ENCODE measurements around the gene G6PD. TPM values are rescaled to one million over a fixed set of nuclear protein-coding genes. Genes with fewer than 3 reads are reported as not detected.
A peak's percentile ranks its signal among the peaks of the same experiment; 100 is the strongest.
"Not testable (repeated sequence)": the region's sequence is repeated elsewhere in the genome, so short reads cannot be mapped to it uniquely, and the experiment has no call there.

G6PD gene
- 10 to 100 TPM; 10.5 to 24.9 (median 12.1) TPM for polyA plus RNA-seq

DNA sequence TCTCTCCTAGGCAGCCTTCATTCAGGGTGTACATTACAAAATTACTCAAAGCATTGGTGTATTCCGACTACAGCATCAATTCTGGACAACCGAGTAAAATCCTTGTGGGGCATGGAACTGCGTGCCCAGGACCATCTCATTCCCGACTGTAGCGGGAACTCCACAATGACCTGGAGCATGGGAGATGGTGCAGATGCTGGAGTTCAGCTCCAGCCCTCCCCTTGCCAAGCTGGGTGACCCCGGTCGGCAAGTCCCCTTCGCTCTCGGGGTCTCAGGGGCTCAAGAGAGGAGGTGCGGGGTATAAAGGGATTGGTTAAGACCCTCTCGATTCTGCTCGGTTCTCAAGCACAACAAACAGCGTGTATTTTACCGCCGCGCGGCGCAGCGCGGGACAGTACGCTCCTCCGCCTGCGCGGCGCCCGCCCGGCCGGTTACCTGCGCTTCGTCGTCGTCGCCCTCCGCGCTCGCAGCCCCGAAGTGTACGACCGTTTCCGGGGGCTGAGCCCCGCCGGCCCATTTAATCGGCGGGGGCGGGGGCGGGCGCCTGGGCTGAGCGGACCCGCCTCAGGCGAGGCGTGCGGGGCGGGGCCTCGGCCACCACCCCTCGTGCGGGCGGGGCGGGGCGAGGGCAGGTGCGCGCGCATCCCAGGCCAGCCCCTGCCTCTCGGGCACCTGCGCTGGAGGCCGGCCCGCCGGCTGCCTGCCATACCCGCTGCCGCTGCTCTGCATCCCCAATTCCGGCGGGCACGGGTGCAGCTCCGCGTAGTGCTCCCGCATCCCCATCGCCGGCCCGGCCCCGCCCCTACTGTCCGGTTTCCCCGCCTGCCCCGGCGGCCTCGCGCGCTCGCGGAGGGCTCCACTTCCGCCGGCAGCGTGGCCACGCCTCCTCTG, at the start of gene G6PD:
Gene G6PD, minus strand, starts transcription at position 493 of the 891 bp plus-strand sequence. CDS start 691 bp downstream, outside the sequence.
- Mint-ChIP-seq H3K27me3 (ENCODE audit: low read depth in 3 of 3) (peaks cover 7 to 9% (median 8%) of the 10 kb centered on the region in 3 donors), H3K36me3 (peaks cover 0 to 10% (median 3%) of the 10 kb centered on the region in 3 donors), H3K4me1 (peaks cover 59 to 68% of the 10 kb centered on the region in 2 donors), H3K4me3 (peak within 1 kb of the TSS; percentile 86 to 93 (median 92)), H3K27ac (peak within 1 kb of the TSS; percentile 89 to 97 (median 93)), H3K9me3 (no peaks in the 10 kb centered on the region)
- DNase-seq: peak; percentile 85 to 89 (median 88)

GRCh38 chrX:154595559-154596249, 49.1 kb upstream of the G6PD start:
- Mint-ChIP-seq H3K9me3 (no peaks in the 10 kb centered on the region), H3K36me3 (no peaks in the 10 kb centered on the region), H3K4me1 (peaks cover 30 to 41% of the 10 kb centered on the region in 2 donors), H3K27ac (peak overlapping the region; percentile 8 to 61 (median 45)), H3K27me3 (ENCODE audit: low read depth in 3 of 3) (peaks cover 3 to 14% (median 4%) of the 10 kb centered on the region in 3 donors), H3K4me3 (peak overlapping the region in 3 of 5 donors; percentile 22 to 60 (median 35))
- DNase-seq: no peak

DNA sequence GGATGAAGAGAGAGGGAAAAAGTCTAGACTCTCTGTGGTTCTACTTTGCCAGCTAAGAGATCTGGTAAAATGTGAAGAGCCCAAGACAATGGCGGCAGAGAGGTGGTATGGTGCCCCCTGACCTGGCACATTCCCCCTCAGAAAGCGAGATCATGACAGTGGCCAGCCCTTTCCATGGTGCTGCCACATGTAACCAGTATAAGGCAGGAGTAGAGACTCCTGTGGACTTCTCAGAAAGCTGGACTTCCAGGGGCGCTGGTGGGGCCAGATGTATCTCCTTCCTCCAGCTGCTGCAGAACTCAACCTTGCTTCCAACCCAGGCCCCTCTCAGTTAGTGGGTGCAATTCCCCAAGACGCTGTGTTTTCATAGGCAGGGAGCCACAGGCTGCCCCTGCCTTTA, 47.8 kb upstream of the G6PD start:
- Mint-ChIP-seq H3K27me3 (ENCODE audit: low read depth in 3 of 3) (peaks cover 3 to 12% (median 4%) of the 10 kb centered on the region in 3 donors), H3K36me3 (no peaks in the 10 kb centered on the region), H3K4me1 (peaks cover 19 to 35% of the 10 kb centered on the region in 2 donors), H3K4me3 (no peak overlapping the region), H3K9me3 (no peaks in the 10 kb centered on the region), H3K27ac (no peak overlapping the region)
- DNase-seq: no peak

- Mint-ChIP-seq H3K4me3 (no peak overlapping the region), H3K27ac (no peak overlapping the region), H3K4me1 (peaks cover 19 to 35% of the 10 kb centered on the region in 2 donors), H3K27me3 (ENCODE audit: low read depth in 3 of 3) (peaks cover 3 to 12% (median 4%) of the 10 kb centered on the region in 3 donors), H3K9me3 (no peaks in the 10 kb centered on the region), H3K36me3 (no peaks in the 10 kb centered on the region)
- no peak for DNase-seq
Measured at GRCh38 chrX:154593201-154593600, 46.6 kb upstream of the G6PD start.

DNA sequence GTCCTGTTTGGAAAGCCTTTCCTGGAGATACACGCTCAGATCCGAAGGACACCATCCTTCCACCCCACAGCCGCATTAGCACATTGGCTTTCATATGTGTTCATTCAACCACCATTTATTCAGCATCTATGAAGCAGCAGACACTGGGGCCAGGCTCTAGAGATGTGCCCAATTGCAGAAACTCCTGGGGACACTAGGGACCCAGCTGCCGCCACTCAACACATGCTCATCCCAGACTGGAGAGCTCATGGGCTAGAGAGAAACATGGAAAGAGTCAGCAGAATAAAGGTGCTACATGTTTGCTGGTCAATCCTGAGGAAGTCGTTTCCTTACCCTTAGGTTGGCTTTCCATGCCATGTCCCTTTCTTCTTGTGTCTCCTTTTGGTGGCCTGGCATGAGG, 45.9 kb upstream of the G6PD start:
- Mint-ChIP-seq H3K27me3 (ENCODE audit: low read depth in 3 of 3) (peaks cover 0 to 12% (median 4%) of the 10 kb centered on the region in 3 donors), H3K27ac (peak overlapping the region in 1 of 6 donors; percentile 26), H3K9me3 (no peaks in the 10 kb centered on the region), H3K36me3 (no peaks in the 10 kb centered on the region), H3K4me3 (no peak overlapping the region), H3K4me1 (peaks cover 19 to 29% of the 10 kb centered on the region in 2 donors)
- no peak for DNase-seq

GRCh38 chrX:154590415-154590814, 43.8 kb upstream of the G6PD start:
- H3K4me3 Mint-ChIP-seq; H3K4me1 Mint-ChIP-seq; H3K27ac Mint-ChIP-seq; H3K36me3 Mint-ChIP-seq; H3K9me3 Mint-ChIP-seq; H3K27me3 Mint-ChIP-seq (ENCODE audit: low read depth in 3 of 3); DNase-seq: not testable (repeated sequence)

DNA sequence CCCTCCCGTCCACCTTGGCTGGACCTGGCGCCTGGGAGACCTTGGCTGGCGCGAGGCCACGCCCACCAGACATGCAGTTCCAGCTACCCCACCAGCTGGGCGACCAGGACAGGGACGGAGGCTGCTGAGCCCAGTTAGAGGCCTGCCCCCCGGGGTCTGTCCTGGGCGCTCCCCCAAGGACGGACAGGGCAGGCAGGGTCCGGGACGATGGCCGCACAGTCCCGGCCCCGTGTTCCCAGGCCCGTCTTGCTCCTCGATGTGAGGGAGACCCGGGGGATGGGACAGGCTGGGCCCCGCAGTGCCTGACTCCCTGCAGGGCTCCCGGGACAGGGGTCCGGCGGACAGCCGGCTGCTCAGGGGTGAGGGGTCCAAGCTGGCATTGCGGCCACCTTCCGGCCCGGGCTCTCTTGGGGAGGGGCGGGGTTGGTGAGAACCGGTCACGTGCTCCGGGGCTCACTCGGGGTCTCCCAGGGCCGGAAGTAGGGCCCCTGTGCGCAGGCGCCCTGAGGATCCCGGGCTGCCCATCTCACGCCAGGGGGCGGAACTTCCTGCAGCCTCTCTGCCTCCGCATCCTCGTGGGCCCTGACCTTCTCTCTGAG, 38.0 kb upstream of the G6PD start, which contains the start of gene CTAG1A:
Gene CTAG1A, plus strand, starts transcription at position 549 of the 599 bp plus-strand sequence. CDS start 74 bp downstream, outside the sequence.
- H3K9me3 Mint-ChIP-seq; H3K36me3 Mint-ChIP-seq; H3K27ac Mint-ChIP-seq; DNase-seq; H3K27me3 Mint-ChIP-seq (ENCODE audit: low read depth in 3 of 3); H3K4me1 Mint-ChIP-seq; H3K4me3 Mint-ChIP-seq: not testable (repeated sequence)

DNA sequence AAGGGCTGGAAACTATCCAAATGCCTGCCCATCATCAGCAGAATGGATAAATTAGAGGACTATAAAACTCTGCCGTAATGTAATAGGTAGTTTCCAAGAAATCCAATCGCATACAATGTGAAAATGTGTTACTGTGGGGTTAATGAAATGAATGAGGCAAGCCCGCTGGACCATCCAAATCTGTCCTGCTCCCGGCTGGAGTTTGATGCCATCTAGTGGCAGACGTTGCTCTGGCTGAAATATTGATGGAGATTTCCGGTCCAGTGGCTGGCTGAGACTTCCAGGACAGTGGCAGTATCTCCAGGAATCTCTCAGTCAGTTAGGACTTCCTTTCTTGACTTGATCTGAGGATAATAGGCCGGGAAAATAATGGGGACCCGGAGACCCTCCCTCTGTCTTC, 36.3 kb upstream of the G6PD start:
- not testable (repeated sequence) for H3K27me3 Mint-ChIP-seq (ENCODE audit: low read depth in 3 of 3); H3K4me1 Mint-ChIP-seq; DNase-seq; H3K36me3 Mint-ChIP-seq; H3K4me3 Mint-ChIP-seq; H3K9me3 Mint-ChIP-seq; H3K27ac Mint-ChIP-seq

GRCh38 chrX:154575076-154575475, 28.4 kb upstream of the G6PD start:
- not testable (repeated sequence) for H3K36me3 Mint-ChIP-seq; H3K4me3 Mint-ChIP-seq; H3K4me1 Mint-ChIP-seq; H3K27ac Mint-ChIP-seq; H3K9me3 Mint-ChIP-seq; H3K27me3 Mint-ChIP-seq (ENCODE audit: low read depth in 3 of 3); DNase-seq

GRCh38 chrX:154573061-154573460, 26.4 kb upstream of the G6PD start:
- H3K4me1 Mint-ChIP-seq; H3K9me3 Mint-ChIP-seq; DNase-seq; H3K4me3 Mint-ChIP-seq; H3K27ac Mint-ChIP-seq; H3K27me3 Mint-ChIP-seq (ENCODE audit: low read depth in 3 of 3); H3K36me3 Mint-ChIP-seq: not testable (repeated sequence)

GRCh38 chrX:154570361-154570760, 23.7 kb upstream of the G6PD start:
- not testable (repeated sequence) for H3K27me3 Mint-ChIP-seq (ENCODE audit: low read depth in 3 of 3); DNase-seq; H3K36me3 Mint-ChIP-seq; H3K27ac Mint-ChIP-seq; H3K9me3 Mint-ChIP-seq; H3K4me3 Mint-ChIP-seq; H3K4me1 Mint-ChIP-seq

- H3K27ac Mint-ChIP-seq; H3K27me3 Mint-ChIP-seq (ENCODE audit: low read depth in 3 of 3); DNase-seq; H3K4me3 Mint-ChIP-seq; H3K36me3 Mint-ChIP-seq; H3K9me3 Mint-ChIP-seq; H3K4me1 Mint-ChIP-seq: not testable (repeated sequence)
Measured at GRCh38 chrX:154562295-154562694, 15.6 kb upstream of the G6PD start.

GRCh38 chrX:154560326-154560725, 13.7 kb upstream of the G6PD start:
- H3K4me1 Mint-ChIP-seq: not testable (repeated sequence)

DNA sequence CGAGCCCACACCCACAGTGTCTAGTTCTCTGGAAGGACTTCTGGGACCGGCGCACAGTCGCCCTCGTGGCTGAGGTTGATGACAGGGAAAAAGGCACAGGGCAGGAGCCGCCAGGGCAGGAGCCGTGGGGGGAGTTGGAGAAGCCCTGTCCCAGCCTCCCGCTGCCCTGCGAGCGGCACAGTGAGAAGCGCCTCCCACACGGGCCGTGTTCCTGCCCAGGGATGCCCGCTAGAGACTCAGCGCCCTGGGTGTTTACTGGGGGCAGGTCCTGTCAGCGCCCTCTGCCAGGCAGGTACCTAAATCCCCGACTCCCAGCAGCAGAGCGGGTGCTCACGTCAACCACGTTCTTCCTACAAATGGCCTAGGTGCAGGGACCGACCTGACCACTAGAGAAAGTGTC, 12.2 kb upstream of the G6PD start:
- DNase-seq; H3K27me3 Mint-ChIP-seq (ENCODE audit: low read depth in 3 of 3); H3K4me1 Mint-ChIP-seq; H3K9me3 Mint-ChIP-seq; H3K4me3 Mint-ChIP-seq; H3K27ac Mint-ChIP-seq; H3K36me3 Mint-ChIP-seq: not testable (repeated sequence)

More at GRCh38 chrX:154560326-154560725, 13.7 kb upstream of the G6PD start:
- not testable (repeated sequence) for H3K27me3 Mint-ChIP-seq (ENCODE audit: low read depth in 3 of 3); DNase-seq; H3K9me3 Mint-ChIP-seq; H3K4me3 Mint-ChIP-seq; H3K36me3 Mint-ChIP-seq; H3K27ac Mint-ChIP-seq
